GM19372 (cell line): ENCODE measurements around the gene OR14I1.

ENCODE experiments used
- ATAC-seq: cut with Tn5 transposase; IDR thresholded peaks from one replicate; pipeline ENCODE4 v1.9.1; 2021; ENCODE audit warnings: mild to moderate bottlenecking, low read depth, moderate library complexity; ENCODE audit not compliant: unreplicated experiment

Gene OR14I1

DNA sequence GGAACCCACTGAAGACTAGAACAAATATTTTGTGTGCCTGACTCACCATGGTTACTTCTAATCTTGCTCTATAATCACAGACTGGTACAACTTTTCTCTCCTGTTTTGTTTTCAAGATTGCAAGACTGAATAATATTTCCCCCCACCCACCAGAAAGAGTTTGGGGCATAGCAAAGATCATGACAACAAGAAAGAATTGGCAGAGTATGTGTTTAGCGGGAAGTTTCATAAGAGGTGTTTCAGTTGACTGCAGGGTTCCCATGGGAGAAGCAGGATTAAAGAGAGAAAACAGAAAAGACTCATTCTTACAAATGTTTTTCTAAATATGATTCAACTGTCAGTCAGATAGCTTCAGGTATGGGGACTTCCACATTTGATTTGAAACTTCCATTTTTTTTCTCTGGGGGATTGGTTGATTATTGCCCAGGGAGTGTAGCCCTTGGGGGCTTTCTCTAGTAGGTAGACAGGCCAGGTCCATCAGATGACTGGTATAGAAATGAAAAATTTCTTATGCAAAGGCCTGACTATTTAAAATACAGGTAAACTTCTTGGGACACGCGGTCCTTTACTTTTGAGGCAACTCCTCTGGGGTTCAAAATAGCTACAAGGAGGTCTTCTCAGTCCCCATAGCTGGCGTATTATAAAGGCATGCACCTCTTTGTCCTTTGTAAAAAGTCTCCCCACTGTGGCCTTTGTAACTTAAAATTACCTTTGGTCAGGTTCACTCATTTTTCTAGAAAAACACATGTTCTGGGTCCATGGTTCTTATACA is 13.9 kb downstream of the OR14I1 start:
- ATAC-seq: peak; percentile 50

DNA sequence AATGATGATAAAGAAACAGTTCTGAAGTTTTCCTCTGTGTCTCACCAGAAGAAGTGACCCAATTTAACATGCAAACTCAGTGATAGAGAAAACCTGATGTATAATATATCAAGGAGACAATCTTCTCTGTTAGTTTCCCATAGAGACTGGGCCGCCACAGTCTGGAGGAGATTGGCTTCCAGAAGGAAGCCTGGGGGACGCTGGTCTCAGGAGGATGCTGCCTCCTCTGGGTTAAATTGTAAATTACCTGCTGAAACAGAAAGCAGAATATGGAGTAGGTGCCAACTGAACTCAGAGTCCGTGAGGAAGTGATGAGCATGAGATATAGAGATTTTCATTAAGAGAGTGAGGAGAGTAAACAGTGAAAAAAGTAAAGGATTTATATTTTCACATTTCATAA is 15.8 kb downstream of the OR14I1 start:
- ATAC-seq: peak; percentile 90

DNA sequence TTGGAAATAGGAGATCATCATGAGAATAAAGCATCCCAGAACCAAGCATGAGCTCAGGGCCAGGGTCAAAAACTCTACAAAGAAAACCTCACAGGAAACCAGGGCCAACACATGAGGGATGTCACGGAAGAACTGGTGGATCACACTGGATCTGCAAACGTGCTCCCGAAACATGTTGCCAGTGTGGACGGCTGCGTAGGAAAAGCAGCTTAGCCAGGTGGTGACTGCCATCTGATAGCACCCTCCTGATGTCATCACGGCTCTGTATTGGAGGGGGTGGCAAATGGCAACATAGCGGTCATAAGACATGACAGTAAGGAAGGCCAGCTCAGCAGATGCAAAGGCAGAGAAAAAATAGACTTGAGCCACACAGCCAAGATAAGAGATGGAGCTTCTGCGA is 20.9 kb downstream of the OR14I1 start:
- ATAC-seq: no peak

DNA sequence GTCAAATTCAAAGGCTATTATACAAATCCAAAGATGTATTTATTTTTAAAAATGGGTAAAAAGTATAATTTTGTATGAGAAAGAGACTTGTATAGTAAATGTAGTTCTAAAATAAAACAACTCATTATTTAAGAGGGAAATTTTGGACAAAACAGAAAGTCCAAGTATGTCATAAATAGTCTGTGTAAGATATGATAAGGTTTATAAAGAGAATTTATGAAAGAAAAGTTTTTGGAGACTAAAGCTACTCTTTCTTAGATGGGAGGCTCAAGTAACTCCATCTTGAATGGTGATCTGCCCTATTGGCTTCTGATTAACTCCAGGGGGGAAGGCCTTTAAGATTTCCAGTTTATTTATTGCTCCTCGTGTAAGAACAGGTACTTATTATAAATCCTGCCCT is 32.6 kb downstream of the OR14I1 start:
- ATAC-seq: no peak

DNA sequence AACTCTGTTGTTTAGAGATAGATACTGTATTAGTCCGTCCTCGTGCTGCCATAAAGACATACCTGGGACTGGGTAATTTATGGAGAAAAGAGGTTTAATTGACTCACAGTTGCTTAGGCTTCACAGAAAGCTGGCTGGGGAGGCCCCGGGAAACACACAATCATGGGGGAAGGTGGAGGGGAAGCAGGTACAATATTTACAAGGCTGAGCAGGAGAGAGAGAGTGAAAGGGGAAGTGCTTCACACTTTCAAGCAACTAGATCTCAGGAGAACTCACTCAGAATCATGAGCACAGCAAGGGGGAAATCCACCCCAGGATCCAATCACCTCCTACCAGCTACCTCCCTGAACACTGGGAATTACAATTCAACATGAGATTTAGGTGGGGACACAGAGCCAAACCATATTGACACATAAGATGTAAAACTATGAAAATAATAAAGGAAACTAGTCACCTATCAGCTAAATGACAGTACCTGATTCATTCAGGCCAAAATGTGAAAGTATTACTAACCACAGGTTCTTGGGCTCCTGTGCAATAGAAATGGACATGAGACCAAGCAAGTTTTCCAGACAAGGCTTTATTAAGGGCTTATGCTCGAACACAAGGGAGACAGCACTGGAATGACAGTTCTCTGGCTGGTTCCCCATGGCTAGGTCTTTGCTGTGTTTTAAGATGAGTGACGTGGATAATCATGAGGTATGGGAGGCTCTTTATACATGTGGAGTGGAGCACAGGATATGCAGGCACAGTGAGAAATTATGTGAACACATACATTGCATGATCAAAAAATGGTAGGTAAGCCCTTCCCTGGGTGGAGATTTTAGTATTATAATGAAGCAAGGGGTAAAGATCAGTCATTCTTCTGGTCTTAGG is 38.9 kb downstream of the OR14I1 start:
- ATAC-seq: peak; percentile 96

GRCh38 chr1:248656797-248657196 is 45.8 kb downstream of the OR14I1 start:
- ATAC-seq: peak; percentile 46

DNA sequence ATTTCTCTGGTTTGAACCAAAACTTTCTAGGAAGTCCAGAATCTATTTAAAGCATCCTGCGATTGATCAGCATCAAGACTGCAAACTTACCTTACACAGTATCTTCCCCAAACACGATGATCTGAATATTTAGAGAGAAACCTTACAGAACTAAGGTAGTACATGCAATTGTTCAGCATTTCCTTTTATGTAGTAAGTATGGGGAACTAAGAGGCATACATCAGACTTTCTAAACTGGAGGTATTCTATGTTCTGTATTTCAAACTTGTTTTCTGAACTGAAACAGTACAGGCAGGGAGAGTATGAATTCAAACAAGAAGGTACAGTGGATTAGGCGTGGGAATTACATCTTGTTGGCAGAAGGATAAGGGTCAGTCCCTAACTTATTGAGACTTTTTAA is 47.2 kb downstream of the OR14I1 start, which contains the start of gene OR2T27:
TSS of gene OR2T27 (minus strand) at position 175 of the 400 bp plus-strand sequence. CDS start 4,644 bp downstream, outside the sequence.
- ATAC-seq: peak; percentile 60
